ENCODE data around the gene RRP36. TPM values are rescaled to one million over a fixed set of nuclear protein-coding genes. Genes with fewer than 3 reads are reported as not detected.

Gene RRP36
- total and polyA plus RNA-seq, 9 of the 15 experiments (the other 6 are each of a cell fraction or from before 2014, with no cell fraction given) = 27.6 to 150 (median 114) TPM

DNA sequence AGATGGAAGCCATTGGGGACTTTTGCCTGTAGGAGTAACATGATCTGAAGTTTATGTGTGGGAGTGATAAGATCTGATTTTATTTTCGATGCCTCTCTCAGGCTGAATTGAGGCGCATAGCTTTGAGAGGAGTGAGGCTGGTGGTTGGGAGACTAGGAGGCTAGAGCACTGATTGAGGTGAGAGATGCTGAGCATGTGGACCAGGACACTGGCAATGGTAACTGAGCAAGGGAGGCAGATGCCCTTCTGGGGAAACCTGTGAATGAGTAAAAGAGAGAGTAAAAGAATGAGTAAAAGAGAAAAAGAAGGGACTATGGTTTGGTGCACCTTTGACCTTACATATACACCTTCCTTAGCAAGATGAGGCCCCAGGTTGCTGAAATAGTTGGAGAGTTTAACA, 3.0 kb downstream of the RRP36 start:
- H2AFZ ChIP-seq (ENCODE audit: low read depth, low read length) = no peak overlapping the region
- TSS peak; percentile 14 for BruUV-seq (replicated peaks)
- no peak overlapping the region for H3K4me3 ChIP-seq
- H3K9ac ChIP-seq (ENCODE audit: insufficient read depth in 1 of 2, low read depth in 2 of 2, low read length in 2 of 2) = no peak overlapping the region
- peaks cover 79% of the 10 kb centered on the region for H3K36me3 ChIP-seq (ENCODE audit: control insufficient read depth, insufficient read depth, low read length)
- no peaks in the 10 kb centered on the region for H3K9me1 ChIP-seq (ENCODE audit: control insufficient read depth, insufficient read depth, low read length)
- no peaks in the 10 kb centered on the region for H4K20me1 ChIP-seq (replicated peaks; ENCODE audit: control insufficient read depth, insufficient read depth, low read length)
- DNase-seq (ENCODE audit: extremely low read depth in 1 of 4, low spot score in 3 of 4) = no peak
- H3K27me3 ChIP-seq (ENCODE audit: control insufficient read depth in 2 of 2, insufficient read depth in 2 of 2, low read length in 2 of 2) = no peaks in the 10 kb centered on the region
- in situ Hi-C loops (cut with MboI) = no loop called here
- CTCF ChIA-PET (ENCODE audit: low intra/inter-chr PET ratio) = interaction anchor here (0.7 kb wide), 1 partner anchor 13 kb away, joined by 4 read pairs; no protein-coding TSS in a partner anchor
- no peak overlapping the region for H3K4me2 ChIP-seq (ENCODE audit: insufficient read depth, low read length)
- WGBS (ENCODE audit: insufficient coverage, low coverage, missing lambda C conversion rate) = 92% methylated on average over 2 of the region's 2 CpGs
- intact Hi-C loops (cut with micrococcal nuclease) = no loop called here
- peaks cover 44% of the 10 kb centered on the region for H3K79me2 ChIP-seq (ENCODE audit: control insufficient read depth, insufficient read depth, low read length)
- POLR2A ChIA-PET = interaction anchor here (0.9 to 1.8 kb wide), 4 partner anchors 10 to 95 kb away, joined by 3 to 6 read pairs (median 5); partner anchors contain the start of genes KLHDC3 and MEA1
- FAIRE-seq = no peak
- H3K4me1 ChIP-seq (replicated peaks in 1 of 2; ENCODE audit: control insufficient read depth in 2 of 2, insufficient read depth in 2 of 2, low read length in 2 of 2) = peaks cover 11 to 24% of the 10 kb centered on the region in 2 experiments
- H3K27ac ChIP-seq (ENCODE audit: extremely low read depth, low read depth, low read length) = no peak overlapping the region
- ATAC-seq = no peak
- H3K9me3 ChIP-seq (replicated peaks; ENCODE audit: control insufficient read depth, insufficient read depth, low read depth, low read length) = no peaks in the 10 kb centered on the region
- TF ChIP-seq U2AF2 (optimal IDR thresholded peaks at IDR 0.05; ENCODE audit: low read depth, low read length) = no peak
- TF ChIP-seq NBN (IDR thresholded peaks at IDR 0.05; ENCODE audit: low read depth) = no peak
- no peak for TF ChIP-seq KDM5B (IDR thresholded peaks at IDR 0.05; ENCODE audit: insufficient replicate concordance, low read depth, low read length)
- no peak for TF ChIP-seq FOXJ3 (CRISPR knock-in tag; IDR thresholded peaks at IDR 0.05)
- TF ChIP-seq ARID2 (IDR thresholded peaks at IDR 0.05) = no peak
- TF ChIP-seq CBFA2T2 (conservative IDR thresholded peaks at IDR 0.05) = no peak

DNA sequence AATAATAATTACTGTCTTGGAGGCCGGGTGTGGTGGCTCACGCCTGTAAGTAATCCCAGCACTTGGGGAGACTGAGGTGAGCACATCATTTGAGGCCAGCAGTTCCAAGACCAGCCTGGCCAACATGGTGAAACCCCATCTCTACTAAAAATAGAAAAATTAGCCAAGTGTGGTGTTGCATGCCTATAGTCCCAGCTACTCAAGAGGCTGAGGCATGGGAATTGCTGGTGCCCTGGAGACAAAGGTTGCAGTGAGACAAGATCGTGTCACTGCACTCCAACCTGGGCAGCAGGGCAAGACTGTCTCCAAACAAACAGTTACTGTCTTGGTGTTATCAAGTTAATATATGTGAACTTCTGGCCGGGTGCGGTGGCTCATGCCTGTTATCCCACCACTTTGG, 4.9 kb downstream of the RRP36 start:
- intact Hi-C loops (cut with micrococcal nuclease) (no loop called here), in situ Hi-C loops (cut with MboI) (no loop called here)
- Histone ChIP-seq H3K27me3 (ENCODE audit: control insufficient read depth in 2 of 2, insufficient read depth in 2 of 2, low read length in 2 of 2) (no peaks in the 10 kb centered on the region), H3K27ac (ENCODE audit: extremely low read depth, low read depth, low read length) (no peak overlapping the region), H3K79me2 (ENCODE audit: control insufficient read depth, insufficient read depth, low read length) (peaks cover 36% of the 10 kb centered on the region), H3K4me1 (replicated peaks in 1 of 2; ENCODE audit: control insufficient read depth in 2 of 2, insufficient read depth in 2 of 2, low read length in 2 of 2) (peaks cover 2 to 14% of the 10 kb centered on the region in 2 experiments; a peak in 4 of 5 replicates), H3K4me2 (ENCODE audit: insufficient read depth, low read length) (no peak overlapping the region), H3K9me1 (ENCODE audit: control insufficient read depth, insufficient read depth, low read length) (no peaks in the 10 kb centered on the region), H3K9me3 (replicated peaks; ENCODE audit: control insufficient read depth, insufficient read depth, low read depth, low read length) (no peaks in the 10 kb centered on the region), H3K36me3 (ENCODE audit: control insufficient read depth, insufficient read depth, low read length) (peaks cover 75% of the 10 kb centered on the region), H2AFZ (ENCODE audit: low read depth, low read length) (no peak overlapping the region), H3K4me3 (no peak overlapping the region), H3K9ac (ENCODE audit: insufficient read depth in 1 of 2, low read depth in 2 of 2, low read length in 2 of 2) (no peak overlapping the region), H4K20me1 (replicated peaks; ENCODE audit: control insufficient read depth, insufficient read depth, low read length) (no peaks in the 10 kb centered on the region)
- POLR2A ChIA-PET = interaction anchor here (0.7 to 1.5 kb wide), 3 partner anchors 9 to 96 kb away, joined by 3 to 5 read pairs (median 3); partner anchors contain the start of gene KLHDC3
- CTCF ChIA-PET (ENCODE audit: low intra/inter-chr PET ratio) = no interaction called here
- TF ChIP-seq RBM14 (IDR thresholded peaks at IDR 0.05; ENCODE audit: borderline replicate concordance, insufficient read depth, low read depth, low read length) = no peak
- TF ChIP-seq CBX1 (IDR thresholded peaks at IDR 0.05; ENCODE audit: low read depth) = no peak
- TF ChIP-seq, protein P1, sequence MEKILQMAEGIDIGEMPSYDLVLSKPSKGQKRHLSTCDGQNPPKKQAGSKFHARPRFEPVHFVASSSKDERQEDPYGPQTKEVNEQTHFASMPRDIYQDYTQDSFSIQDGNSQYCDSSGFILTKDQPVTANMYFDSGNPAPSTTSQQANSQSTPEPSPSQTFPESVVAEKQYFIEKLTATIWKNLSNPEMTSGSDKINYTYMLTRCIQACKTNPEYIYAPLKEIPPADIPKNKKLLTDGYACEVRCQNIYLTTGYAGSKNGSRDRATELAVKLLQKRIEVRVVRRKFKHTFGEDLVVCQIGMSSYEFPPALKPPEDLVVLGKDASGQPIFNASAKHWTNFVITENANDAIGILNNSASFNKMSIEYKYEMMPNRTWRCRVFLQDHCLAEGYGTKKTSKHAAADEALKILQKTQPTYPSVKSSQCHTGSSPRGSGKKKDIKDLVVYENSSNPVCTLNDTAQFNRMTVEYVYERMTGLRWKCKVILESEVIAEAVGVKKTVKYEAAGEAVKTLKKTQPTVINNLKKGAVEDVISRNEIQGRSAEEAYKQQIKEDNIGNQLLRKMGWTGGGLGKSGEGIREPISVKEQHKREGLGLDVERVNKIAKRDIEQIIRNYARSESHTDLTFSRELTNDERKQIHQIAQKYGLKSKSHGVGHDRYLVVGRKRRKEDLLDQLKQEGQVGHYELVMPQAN (IDR thresholded peaks at IDR 0.05; ENCODE audit: borderline replicate concordance) = no peak
- no peak for TF ChIP-seq ILF3 (IDR thresholded peaks at IDR 0.05; ENCODE audit: borderline replicate concordance)
- TF ChIP-seq ZNF77 (CRISPR knock-in tag; IDR thresholded peaks at IDR 0.05) = no peak
- no peak for TF ChIP-seq TCFL5 (CRISPR knock-in tag; conservative IDR thresholded peaks at IDR 0.05)
- 99% methylated on average over 5 of the region's 5 CpGs for WGBS (ENCODE audit: insufficient coverage, low coverage, missing lambda C conversion rate)
- ATAC-seq = no peak
- no peak for DNase-seq (ENCODE audit: extremely low read depth in 1 of 4, low spot score in 3 of 4)
- no peak for FAIRE-seq
- no TSS peak for BruUV-seq (replicated peaks)

All from K562 (cell line).